ENCODE results near the gene FXR2.

Gene FXR2

DNA sequence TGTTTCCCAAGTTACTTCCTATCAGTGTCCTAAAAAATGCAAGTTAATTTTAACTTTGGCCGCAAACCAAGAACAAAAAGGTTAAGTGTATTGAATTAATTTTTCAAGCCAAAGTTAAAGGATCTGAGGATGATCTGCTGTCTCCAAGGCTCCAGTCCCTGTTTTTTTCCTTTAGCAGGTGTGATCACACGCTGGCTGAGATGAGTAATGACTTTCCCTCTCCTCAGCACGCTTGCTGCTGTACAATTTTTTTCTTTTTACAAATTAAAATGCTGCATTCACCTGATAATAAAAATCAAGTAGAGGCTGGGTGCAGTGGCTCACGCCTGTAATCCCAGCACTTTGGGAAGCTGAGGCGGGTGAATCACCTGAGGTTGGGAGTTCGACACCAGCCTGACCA, 69.8 kb downstream of the FXR2 start:
- DNase-seq: no peak
